Caco-2 (cell line): ENCODE measurements around the gene CTXND1. TPM values are rescaled to one million over a fixed set of nuclear protein-coding genes. Genes with fewer than 3 reads are reported as not detected.

Experiments used
- BruUV-seq: library from RNA; stranded (reverse); fragments of 400-500 nt; replicated peaks from 2 replicates; lab custom pipeline; 2021; lab: Mats Ljungman, UMichigan
- CTCF ChIA-PET: fragments of 300-600 bp; sonication (Branson Sonifier 250); formaldehyde crosslinking; loops from one replicate; lab custom pipeline; 2022; ENCODE audit warnings: antibody characterized with exemption; lab: Charles Lee
- POLR2A ChIA-PET: fragments of 300-600 bp; sonication (Branson Sonifier 250); formaldehyde crosslinking; loops from one replicate; lab custom pipeline; 2022; ENCODE audit warnings: antibody characterized with exemption; lab: Charles Lee
- DNase-seq, 2 experiments: peaks; one replicate each; pipeline versions ENCODE4 v3.0.0 to v3.0.0-alpha.2; 2020 to 2022
- H3K27me3 ChIP-seq: replicated peaks from 2 replicates; pipeline ENCODE4 v1.6.0; 2011; ENCODE audit warnings: low read length; ENCODE audit not compliant: control insufficient read depth, insufficient read depth
- H3K36me3 ChIP-seq: 2 replicates; pipeline ENCODE4 v1.5.1; 2011; ENCODE audit warnings: low read length; ENCODE audit not compliant: control insufficient read depth, insufficient read depth
- H3K4me1 ChIP-seq: fragments of 250-450 bp; sonication (Bioruptor Pico); 2 replicates; pipeline ENCODE4 v1.5.1; 2020; ENCODE audit warnings: mild to moderate bottlenecking
- H3K4me3 ChIP-seq: 2 replicates; pipeline ENCODE4 v1.5.1; 2011; ENCODE audit warnings: low read depth, mild to moderate bottlenecking, control low read depth, low read length
- H3K9me3 ChIP-seq: fragments of 250-450 bp; sonication (Bioruptor Pico); 2 replicates; pipeline ENCODE4 v1.5.1; 2020; ENCODE audit warnings: mild to moderate bottlenecking, moderate library complexity
- H3K27ac Mint-ChIP-seq: one replicate; pipeline ENCODE4 v1.8.0; 2022; ENCODE audit warnings: mixed read lengths; ENCODE audit not compliant: unreplicated experiment
- H3K27me3 Mint-ChIP-seq: one replicate; pipeline ENCODE4 v1.8.0; 2022; ENCODE audit warnings: mixed read lengths; ENCODE audit not compliant: insufficient read depth, unreplicated experiment
- H3K36me3 Mint-ChIP-seq: one replicate; pipeline ENCODE4 v1.8.0; 2022; ENCODE audit warnings: mild to moderate bottlenecking, mixed read lengths; ENCODE audit not compliant: insufficient read depth, unreplicated experiment
- H3K4me1 Mint-ChIP-seq: one replicate; pipeline ENCODE4 v1.8.0; 2022; ENCODE audit warnings: low read depth, mixed read lengths; ENCODE audit not compliant: unreplicated experiment
- H3K4me3 Mint-ChIP-seq: one replicate; pipeline ENCODE4 v1.8.0; 2022; ENCODE audit warnings: mild to moderate bottlenecking, moderate library complexity, mixed read lengths; ENCODE audit not compliant: unreplicated experiment
- H3K9me3 Mint-ChIP-seq: one replicate; pipeline ENCODE4 v1.8.0; 2022; ENCODE audit warnings: mixed read lengths; ENCODE audit not compliant: unreplicated experiment
- CTCF ChIP-seq, 2 experiments: fragments of 200-600 bp in 1 of 2; IDR thresholded peaks; 1 replicate in 1 of 2; 2 replicates in 1 of 2; pipeline versions ENCODE4 v1.5.1 to v1.8.0; 2011 to 2022; ENCODE audit warnings: antibody characterized with exemption in 1 of 2, control low read depth in 1 of 2, inconsistent platforms in 1 of 2, low read depth in 1 of 2, low read length in 1 of 2, mild to moderate bottlenecking in 1 of 2, moderate library complexity in 1 of 2; ENCODE audit not compliant: insufficient read depth in 1 of 2, severe bottlenecking in 1 of 2, unreplicated experiment in 1 of 2
- intact Hi-C: fragments of 100-400 bp; cut with micrococcal nuclease; formaldehyde crosslinking; loops from one replicate; pipeline ENCODE4 v1.10.0; 2022; ENCODE audit not compliant: unreplicated experiment
- total RNA-seq: library from RNA; stranded (reverse); gene quantifications from 2 replicates; pipeline ENCODE4 v1.2.3, GENCODE V29; 2022

CTXND1 gene
- total RNA-seq, 1 experiment from 2014 or later: 0.05 TPM

DNA sequence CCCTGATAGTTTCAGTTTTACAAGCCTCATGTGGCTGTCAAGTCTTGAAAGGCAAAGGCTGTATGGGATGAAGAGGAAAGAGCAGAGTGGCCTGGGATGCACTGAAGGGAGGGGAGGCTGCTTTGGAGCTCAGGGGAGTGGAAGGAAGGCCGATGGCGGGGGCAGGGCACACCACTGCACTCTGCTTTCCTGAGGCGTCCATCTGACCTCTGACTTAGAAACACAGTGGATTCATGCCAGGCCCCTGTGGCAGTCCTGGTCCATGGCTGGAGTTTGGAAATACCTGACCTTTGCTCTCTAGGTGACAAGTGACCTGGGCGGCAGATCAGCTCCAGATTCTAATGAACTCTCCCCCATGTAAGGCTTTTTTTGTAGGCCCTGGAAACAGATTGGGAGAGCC is 80.2 kb downstream of the CTXND1 start:
- DNase-seq: no peak
- H3K36me3 ChIP-seq: peaks cover 2% of the 10 kb centered on the region
- BruUV-seq: no TSS peak
- intact Hi-C loops: loop anchor here (2.0 to 10.0 kb wide), 4 partner anchors 113 to 789 kb away; partner anchors contain the start of genes MTHFS and ZFAND6
- no peaks in the 10 kb centered on the region for H3K27me3 ChIP-seq
- Mint-ChIP-seq H3K27ac (no peak overlapping the region), H3K4me3 (no peak overlapping the region), H3K36me3 (no peaks in the 10 kb centered on the region), H3K9me3 (no peaks in the 10 kb centered on the region), H3K27me3 (no peaks in the 10 kb centered on the region), H3K4me1 (no peaks in the 10 kb centered on the region)
- H3K4me3 ChIP-seq: no peak overlapping the region
- H3K4me1 ChIP-seq: no peaks in the 10 kb centered on the region
- H3K9me3 ChIP-seq: no peaks in the 10 kb centered on the region
- ChIA-PET POLR2A (no interaction called here), CTCF (interaction anchor here (1.0 kb wide), 1 partner anchor 111 kb away, joined by 3 read pairs; no protein-coding TSS in a partner anchor)
- no peak for TF ChIP-seq CTCF (IDR thresholded peaks at IDR 0.05; ENCODE audit: insufficient read depth in 1 of 2, low read depth in 1 of 2, low read length in 1 of 2, severe bottlenecking in 1 of 2, unreplicated experiment in 1 of 2)

DNA sequence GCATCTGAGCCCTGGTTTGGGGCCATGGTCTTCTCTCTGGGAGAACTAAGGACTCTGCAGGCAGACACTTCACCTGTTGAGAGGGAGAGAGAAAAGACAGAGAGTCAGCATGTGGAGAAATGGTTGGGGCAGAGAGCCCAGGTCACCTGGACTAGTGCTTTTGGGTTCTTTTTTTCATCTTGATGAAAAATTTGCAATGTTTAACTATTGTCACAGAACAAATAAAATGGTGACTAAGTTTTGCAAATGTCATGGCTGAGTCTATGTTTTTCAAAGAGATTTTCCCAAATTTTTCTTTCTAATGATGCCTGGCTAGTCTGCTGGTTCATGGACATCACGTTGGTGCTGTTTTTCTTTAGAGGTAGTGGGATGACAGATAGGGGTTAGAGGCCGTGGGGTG is 81.4 kb downstream of the CTXND1 start:
- CTCF ChIA-PET: no interaction called here
- H3K27me3 Mint-ChIP-seq: no peaks in the 10 kb centered on the region
- H3K4me1 Mint-ChIP-seq: no peaks in the 10 kb centered on the region
- no peak overlapping the region for H3K4me3 Mint-ChIP-seq
- no peaks in the 10 kb centered on the region for H3K9me3 Mint-ChIP-seq
- Histone ChIP-seq H3K9me3 (no peaks in the 10 kb centered on the region), H3K27me3 (no peaks in the 10 kb centered on the region), H3K4me3 (no peak overlapping the region), H3K36me3 (peaks cover 2% of the 10 kb centered on the region), H3K4me1 (no peaks in the 10 kb centered on the region)
- DNase-seq: no peak
- H3K36me3 Mint-ChIP-seq: no peaks in the 10 kb centered on the region
- intact Hi-C loops: loop anchor here (5.0 to 10.0 kb wide), 3 partner anchors 176 to 788 kb away; partner anchors contain the start of gene MTHFS
- no peak overlapping the region for H3K27ac Mint-ChIP-seq
- no TSS peak for BruUV-seq
- POLR2A ChIA-PET: no interaction called here
- no peak for TF ChIP-seq CTCF (IDR thresholded peaks at IDR 0.05; ENCODE audit: insufficient read depth in 1 of 2, low read depth in 1 of 2, low read length in 1 of 2, severe bottlenecking in 1 of 2, unreplicated experiment in 1 of 2)

DNA sequence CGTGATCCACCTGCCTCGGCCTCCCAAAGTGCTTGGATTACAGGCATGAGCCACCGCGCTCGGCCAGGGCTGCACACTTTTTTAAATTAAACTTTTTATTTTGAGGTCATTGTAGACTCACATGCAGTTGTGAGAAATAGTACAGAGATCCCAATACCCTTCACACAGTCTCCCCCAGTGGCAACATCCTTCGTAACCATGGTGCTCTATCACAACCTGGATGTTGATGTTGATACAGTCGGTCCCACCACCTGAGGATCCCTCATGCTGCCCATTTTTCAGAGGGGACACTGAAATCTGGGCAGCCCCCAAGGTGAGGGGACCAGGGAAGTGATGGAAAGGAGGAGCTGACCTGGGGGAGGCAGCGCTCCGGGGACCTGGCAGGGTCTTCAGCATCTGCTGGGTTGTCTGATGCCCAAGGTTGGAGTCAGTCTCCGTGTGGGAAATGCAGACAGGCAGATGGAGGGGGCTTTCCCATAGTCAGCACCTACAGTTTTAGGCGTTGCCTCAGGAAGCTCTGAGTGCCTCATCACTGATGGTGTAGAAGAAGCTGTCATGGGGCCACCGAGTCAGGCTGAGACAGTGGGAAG is 82.2 kb downstream of the CTXND1 start:
- intact Hi-C loops: loop anchor here (5.0 to 10.0 kb wide), 3 partner anchors 175 to 788 kb away; partner anchors contain the start of gene MTHFS
- no peak for TF ChIP-seq CTCF (IDR thresholded peaks at IDR 0.05; ENCODE audit: insufficient read depth in 1 of 2, low read depth in 1 of 2, low read length in 1 of 2, severe bottlenecking in 1 of 2, unreplicated experiment in 1 of 2)
- H3K36me3 Mint-ChIP-seq: no peaks in the 10 kb centered on the region
- no peak overlapping the region for H3K27ac Mint-ChIP-seq
- POLR2A ChIA-PET: no interaction called here
- H3K9me3 Mint-ChIP-seq: no peaks in the 10 kb centered on the region
- no peaks in the 10 kb centered on the region for H3K4me1 Mint-ChIP-seq
- H3K27me3 Mint-ChIP-seq: no peaks in the 10 kb centered on the region
- no peak overlapping the region for H3K4me3 ChIP-seq
- no peaks in the 10 kb centered on the region for H3K4me1 ChIP-seq
- CTCF ChIA-PET: no interaction called here
- H3K9me3 ChIP-seq: no peaks in the 10 kb centered on the region
- peaks cover 2% of the 10 kb centered on the region; the same call in 1 of the 2 replicates for H3K36me3 ChIP-seq
- no TSS peak for BruUV-seq
- no peaks in the 10 kb centered on the region for H3K27me3 ChIP-seq
- no peak for DNase-seq
- no peak overlapping the region for H3K4me3 Mint-ChIP-seq
